ENCODE measurements around the gene UBE2G2. TPM values are rescaled to one million over a fixed set of nuclear protein-coding genes. Genes with fewer than 3 reads are reported as not detected.

Gene UBE2G2, protein sequence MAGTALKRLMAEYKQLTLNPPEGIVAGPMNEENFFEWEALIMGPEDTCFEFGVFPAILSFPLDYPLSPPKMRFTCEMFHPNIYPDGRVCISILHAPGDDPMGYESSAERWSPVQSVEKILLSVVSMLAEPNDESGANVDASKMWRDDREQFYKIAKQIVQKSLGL
- total RNA-seq (10 to 100 TPM; 57.4 to 84.4 (median 71.4) TPM), polyA plus RNA-seq (10 to 100 TPM; 44.3 to 60.0 TPM)
- long read RNA-seq, donor 1, full-length matches to known transcripts: 58 of 86 reads
- long read RNA-seq, donor 1, partial matches to known transcripts: 4 of 86 reads
- long read RNA-seq, donor 1, other reads (novel, unspliced or antisense): 24 of 86 reads
- long read RNA-seq, donor 2, full-length matches to known transcripts: 237 of 276 reads
- long read RNA-seq, donor 2, partial matches to known transcripts: 8 of 276 reads
- long read RNA-seq, donor 2, other reads (novel, unspliced or antisense): 31 of 276 reads
- long read RNA-seq, donor 3, full-length matches to known transcripts: 53 of 79 reads
- long read RNA-seq, donor 3, partial matches to known transcripts: 3 of 79 reads
- long read RNA-seq, donor 3, other reads (novel, unspliced or antisense): 23 of 79 reads

DNA sequence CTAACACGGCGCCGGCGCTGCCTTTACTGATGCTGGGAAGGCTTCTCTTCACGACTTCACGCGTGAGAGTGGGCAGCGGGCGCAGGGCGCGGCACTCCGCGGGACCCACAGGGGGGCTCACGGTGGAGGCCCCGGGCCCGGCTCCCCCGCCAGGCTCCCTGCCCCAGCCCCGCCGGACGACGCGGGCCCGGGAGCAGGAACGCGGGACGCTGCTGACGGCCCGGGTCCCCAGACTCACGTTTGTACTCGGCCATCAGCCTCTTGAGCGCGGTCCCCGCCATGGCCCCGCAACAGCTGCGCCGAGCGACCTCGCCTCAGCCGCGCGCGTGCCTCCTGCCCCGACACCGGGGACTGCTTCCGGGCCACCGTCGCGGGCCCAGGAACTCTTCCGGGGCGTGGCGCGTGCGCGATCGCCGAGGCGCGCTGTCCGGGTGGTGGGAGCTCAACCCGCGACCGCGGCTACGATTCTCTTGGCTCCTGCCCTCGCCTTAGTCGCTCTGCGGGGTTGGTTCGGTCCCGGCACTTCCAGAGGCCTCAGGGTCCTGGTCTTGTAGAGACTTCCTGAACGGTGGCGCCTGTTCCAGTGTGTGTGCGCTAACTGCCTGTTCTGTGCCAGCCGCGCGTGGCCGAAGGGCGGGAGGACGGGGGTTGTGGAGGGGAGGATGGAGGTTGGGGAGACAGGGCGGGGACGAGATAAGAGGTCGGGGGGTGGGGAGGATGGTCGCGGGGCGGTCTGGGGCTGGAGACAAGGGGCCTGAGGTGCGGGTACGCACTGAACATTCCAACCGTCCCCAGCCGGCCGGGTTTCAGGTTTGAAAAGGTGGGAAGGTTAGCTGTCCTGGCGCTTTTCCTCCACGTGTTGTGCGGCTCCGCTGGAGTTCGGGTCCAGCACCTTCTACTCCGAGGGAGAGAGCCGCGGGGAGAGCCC lies at the start of gene UBE2G2:
Gene UBE2G2, minus strand, starts transcription at position 353 of the 928 bp plus-strand sequence. Its CDS starts 72 bp downstream, at position 281.
- peak in 1 of 2 donors; percentile 83 for TF ChIP-seq POLR2A (IDR thresholded peaks at IDR 0.05)
- TF ChIP-seq, protein P1, sequence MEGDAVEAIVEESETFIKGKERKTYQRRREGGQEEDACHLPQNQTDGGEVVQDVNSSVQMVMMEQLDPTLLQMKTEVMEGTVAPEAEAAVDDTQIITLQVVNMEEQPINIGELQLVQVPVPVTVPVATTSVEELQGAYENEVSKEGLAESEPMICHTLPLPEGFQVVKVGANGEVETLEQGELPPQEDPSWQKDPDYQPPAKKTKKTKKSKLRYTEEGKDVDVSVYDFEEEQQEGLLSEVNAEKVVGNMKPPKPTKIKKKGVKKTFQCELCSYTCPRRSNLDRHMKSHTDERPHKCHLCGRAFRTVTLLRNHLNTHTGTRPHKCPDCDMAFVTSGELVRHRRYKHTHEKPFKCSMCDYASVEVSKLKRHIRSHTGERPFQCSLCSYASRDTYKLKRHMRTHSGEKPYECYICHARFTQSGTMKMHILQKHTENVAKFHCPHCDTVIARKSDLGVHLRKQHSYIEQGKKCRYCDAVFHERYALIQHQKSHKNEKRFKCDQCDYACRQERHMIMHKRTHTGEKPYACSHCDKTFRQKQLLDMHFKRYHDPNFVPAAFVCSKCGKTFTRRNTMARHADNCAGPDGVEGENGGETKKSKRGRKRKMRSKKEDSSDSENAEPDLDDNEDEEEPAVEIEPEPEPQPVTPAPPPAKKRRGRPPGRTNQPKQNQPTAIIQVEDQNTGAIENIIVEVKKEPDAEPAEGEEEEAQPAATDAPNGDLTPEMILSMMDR (IDR thresholded peaks at IDR 0.05): peak in 1 of 12 donors; percentile 1
- H3K27me3 ChIP-seq: no peaks in the 10 kb centered on the region
- peaks cover 0 to 35% (median 21%) of the 10 kb centered on the region in 12 donors for H3K4me1 ChIP-seq
- H3K4me3 ChIP-seq: peak within 1 kb of the TSS; percentile 71 to 97 (median 89)
- ATAC-seq (peak; percentile 81 to 98 (median 96)), DNase-seq (peak; percentile 82 to 93 (median 86))
- intact Hi-C loops (cut with DNase I): loop anchor here (1.0 to 5.0 kb wide), 8 partner anchors 44 to 136 kb away; partner anchors contain the start of gene PTTG1IP (in 6 of the 10)
- no peaks in the 10 kb centered on the region for H3K9me3 ChIP-seq
- H3K27ac ChIP-seq: peak within 1 kb of the TSS; percentile 61 to 86 (median 74)
- peaks cover 0 to 54% (median 38%) of the 10 kb centered on the region in 9 donors for H3K36me3 ChIP-seq
- WGBS, 4 donors: 0 to 1% (median 0%) methylated on average over 59 to 97 of the region's 97 CpGs

GRCh38 chr21:44850905-44851657 lies 49.5 kb upstream of the UBE2G2 start:
- Histone ChIP-seq H3K4me3 (no peak overlapping the region), H3K36me3 (peaks cover 0 to 81% (median 65%) of the 10 kb centered on the region in 9 donors), H3K27ac (peak overlapping the region in 2 of 12 donors; percentile 20 to 39), H3K9me3 (no peaks in the 10 kb centered on the region), H3K4me1 (peaks cover 0 to 57% (median 24%) of the 10 kb centered on the region in 12 donors), H3K27me3 (no peaks in the 10 kb centered on the region)
- 70 to 84% (median 78%) methylated on average over 26 of the region's 26 CpGs for WGBS, 4 donors
- DNase-seq: no peak
- ATAC-seq: no peak
- no peak for TF ChIP-seq POLR2A (IDR thresholded peaks at IDR 0.05)
- TF ChIP-seq, protein P1 (IDR thresholded peaks at IDR 0.05): no peak
- intact Hi-C loops (cut with DNase I): loop anchor here in 2 of 10 donors (5.0 kb wide), 1 partner anchor 34 kb away; the partner anchor contains the start of gene SUMO3 (in 2 of the 2)

GRCh38 chr21:44850208-44850800 lies 48.7 kb upstream of the UBE2G2 start:
- Histone ChIP-seq H3K9me3 (no peaks in the 10 kb centered on the region), H3K36me3 (peaks cover 0 to 73% (median 57%) of the 10 kb centered on the region in 9 donors), H3K27me3 (no peaks in the 10 kb centered on the region), H3K4me1 (peaks cover 0 to 61% (median 30%) of the 10 kb centered on the region in 12 donors), H3K4me3 (no peak overlapping the region), H3K27ac (no peak overlapping the region)
- no peak for ATAC-seq
- WGBS, 4 donors: 90 to 94% (median 92%) methylated on average over 17 to 20 of the region's 20 CpGs
- TF ChIP-seq POLR2A (IDR thresholded peaks at IDR 0.05): no peak
- TF ChIP-seq, protein P1 (IDR thresholded peaks at IDR 0.05): no peak
- intact Hi-C loops (cut with DNase I): loop anchor here in 2 of 10 donors (5.0 kb wide), 1 partner anchor 33 kb away; the partner anchor contains the start of gene SUMO3 (in 2 of the 2)
- DNase-seq: no peak

Data from heart left ventricle (tissue), 16 donors.